Kidney (tissue), 14 donors: ENCODE data around the gene FGGY. TPM values are rescaled to one million over a fixed set of nuclear protein-coding genes. Genes with fewer than 3 reads are reported as not detected.

Experiments
- DNase-seq, 5 donors: peaks; one replicate each; pipeline ENCODE4 v3.0.0-alpha.2; 2013 to 2020
- FAIRE-seq: peaks from 2 replicates; lab custom pipeline; 2012; peaks lifted over from hg19 to GRCh38; lab: Jason Lieb, UNC
- H3K27ac ChIP-seq, 2 donors: one replicate each; pipeline ENCODE4 v1.7.0; 2013; ENCODE audit warnings: low read depth in 2 of 2, low read length in 2 of 2, inconsistent platforms in 1 of 2
- H3K27me3 ChIP-seq: one replicate; pipeline ENCODE4 v1.7.1; 2013; ENCODE audit warnings: low read length, inconsistent platforms; ENCODE audit not compliant: control insufficient read depth, insufficient read depth
- H3K36me3 ChIP-seq, 3 donors: one replicate each; pipeline versions ENCODE4 v1.7.0 to v1.7.1; 2013; ENCODE audit warnings: low read length in 3 of 3, control low read depth in 1 of 3, inconsistent platforms in 1 of 3; ENCODE audit not compliant: insufficient read depth in 3 of 3, control insufficient read depth in 2 of 3
- H3K4me1 ChIP-seq, 3 donors: one replicate each; pipeline versions ENCODE4 v1.7.0 to v1.7.1; 2013; ENCODE audit warnings: low read length in 3 of 3, inconsistent platforms in 1 of 3, low read depth in 1 of 3; ENCODE audit not compliant: control insufficient read depth in 2 of 3, insufficient read depth in 2 of 3
- H3K4me3 ChIP-seq, 3 donors: one replicate each; pipeline versions ENCODE4 v1.7.0 to v1.8.1; 2013; ENCODE audit warnings: low read length in 3 of 3, control low read depth in 1 of 3, inconsistent platforms in 1 of 3
- H3K9ac ChIP-seq, 3 donors: one replicate each; pipeline versions ENCODE4 v1.7.0 to v1.7.1; 2013; ENCODE audit warnings: low read length in 3 of 3, control low read depth in 1 of 3, inconsistent platforms in 1 of 3
- H3K9me3 ChIP-seq, 3 donors: one replicate each; pipeline versions ENCODE4 v1.7.0 to v1.7.1; 2013; ENCODE audit warnings: low read length in 3 of 3, control low read depth in 1 of 3, inconsistent platforms in 1 of 3; ENCODE audit not compliant: control insufficient read depth in 2 of 3, insufficient read depth in 1 of 3
- intact Hi-C: fragments of 100-400 bp; cut with DNase I; formaldehyde crosslinking; loops from one replicate; pipeline ENCODE4 v1.11.1; 2022
- polyA plus RNA-seq: library from polyadenylated mRNA; stranded (reverse); fragments of 350-450 nt; fragmentation: Illumina TruSeq; extraction: RNeasy Lipid Tissue Mini Kit (QIAGEN cat#74804); gene quantifications from one replicate; pipeline ENCODE4 v1.2.3, GENCODE V29; 2014; ENCODE audit warnings: low read depth, low replicate concordance; ENCODE audit not compliant: insufficient read depth
- total RNA-seq: library from RNA; stranded (reverse); fragmentation: NEBNext Ultra II Directional; extraction: Animal tissue kit (Norgen Biotek cat#: 25700); gene quantifications from one replicate; pipeline ENCODE4 v1.2.1, GENCODE V29; 2021
- TF ChIP-seq, protein P1 (sequence below): IDR thresholded peaks from 3 replicates; pipeline ENCODE4 v1.5.1; 2012; ENCODE audit warnings: mild to moderate bottlenecking, moderate library complexity, borderline replicate concordance; ENCODE audit not compliant: insufficient read depth; ENCODE audit errors: extremely low read depth
- donor health status: control.
- donor health status: control.
- donor health status: control.
- donor health status: control.
- donor health status: control.
- donor health status: DM: yes; HTN: yes; CAD: no.
- donor health status: Normal renal cell carcinoma (clear cell type).

Gene FGGY
- total and polyA plus RNA-seq, 2 donors from 2014 or later: 11.2 to 31.0 TPM

DNA sequence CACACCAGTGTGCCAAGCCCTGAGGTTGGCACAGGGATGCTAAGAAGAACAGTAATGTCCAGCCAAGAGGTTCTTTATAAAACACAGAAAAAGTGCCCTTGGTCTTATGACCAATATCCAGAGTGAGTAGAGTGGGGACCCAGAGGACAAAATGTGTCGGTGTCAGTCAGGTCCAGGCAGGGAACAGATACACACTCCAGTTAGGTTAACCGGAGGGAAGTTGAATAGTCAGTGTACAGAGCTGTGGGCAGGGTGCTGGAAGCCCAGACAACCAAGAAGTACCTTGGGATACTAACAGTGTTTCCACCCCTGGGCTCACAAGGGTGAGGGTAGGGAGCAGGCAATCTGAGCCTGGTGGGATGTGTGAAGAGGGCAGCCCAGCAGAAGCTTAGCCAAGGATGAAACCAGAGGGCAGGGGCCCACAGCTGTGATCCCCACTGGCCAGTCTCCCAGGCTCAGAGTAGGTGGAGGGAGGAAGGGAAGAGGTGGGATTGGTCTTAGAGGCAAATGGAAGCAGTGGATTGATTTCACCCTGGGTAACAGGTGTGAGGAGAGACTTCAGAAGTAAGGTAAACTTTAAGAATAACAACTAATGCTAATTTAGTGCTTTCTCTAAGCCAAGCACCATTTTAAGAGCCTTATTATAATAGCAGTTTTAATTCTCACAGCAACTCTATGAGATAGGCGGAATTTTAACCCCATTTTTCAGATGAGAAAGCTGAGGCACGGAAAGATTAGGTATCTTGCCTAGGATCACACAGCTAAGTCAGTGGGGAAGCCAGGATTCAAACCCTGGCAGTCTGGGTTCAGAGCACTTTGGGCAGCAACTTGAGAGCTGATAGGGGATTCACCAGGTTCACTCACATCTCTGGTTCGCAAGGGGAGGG is 374.4 kb downstream of the FGGY start:
- peaks cover 0 to 7% (median 2%) of the 10 kb centered on the region in 3 donors for H3K4me1 ChIP-seq
- no peak for FAIRE-seq
- H3K9ac ChIP-seq: no peak overlapping the region
- TF ChIP-seq, protein P1, sequence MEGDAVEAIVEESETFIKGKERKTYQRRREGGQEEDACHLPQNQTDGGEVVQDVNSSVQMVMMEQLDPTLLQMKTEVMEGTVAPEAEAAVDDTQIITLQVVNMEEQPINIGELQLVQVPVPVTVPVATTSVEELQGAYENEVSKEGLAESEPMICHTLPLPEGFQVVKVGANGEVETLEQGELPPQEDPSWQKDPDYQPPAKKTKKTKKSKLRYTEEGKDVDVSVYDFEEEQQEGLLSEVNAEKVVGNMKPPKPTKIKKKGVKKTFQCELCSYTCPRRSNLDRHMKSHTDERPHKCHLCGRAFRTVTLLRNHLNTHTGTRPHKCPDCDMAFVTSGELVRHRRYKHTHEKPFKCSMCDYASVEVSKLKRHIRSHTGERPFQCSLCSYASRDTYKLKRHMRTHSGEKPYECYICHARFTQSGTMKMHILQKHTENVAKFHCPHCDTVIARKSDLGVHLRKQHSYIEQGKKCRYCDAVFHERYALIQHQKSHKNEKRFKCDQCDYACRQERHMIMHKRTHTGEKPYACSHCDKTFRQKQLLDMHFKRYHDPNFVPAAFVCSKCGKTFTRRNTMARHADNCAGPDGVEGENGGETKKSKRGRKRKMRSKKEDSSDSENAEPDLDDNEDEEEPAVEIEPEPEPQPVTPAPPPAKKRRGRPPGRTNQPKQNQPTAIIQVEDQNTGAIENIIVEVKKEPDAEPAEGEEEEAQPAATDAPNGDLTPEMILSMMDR: no peak
- H3K9me3 ChIP-seq: no peaks in the 10 kb centered on the region
- H3K36me3 ChIP-seq: peaks cover 0 to 3% (median 0%) of the 10 kb centered on the region in 3 donors
- H3K27me3 ChIP-seq: no peaks in the 10 kb centered on the region
- DNase-seq: no peak
- no peak overlapping the region for H3K4me3 ChIP-seq
- intact Hi-C loops: no loop called here
- no peak overlapping the region for H3K27ac ChIP-seq

DNA sequence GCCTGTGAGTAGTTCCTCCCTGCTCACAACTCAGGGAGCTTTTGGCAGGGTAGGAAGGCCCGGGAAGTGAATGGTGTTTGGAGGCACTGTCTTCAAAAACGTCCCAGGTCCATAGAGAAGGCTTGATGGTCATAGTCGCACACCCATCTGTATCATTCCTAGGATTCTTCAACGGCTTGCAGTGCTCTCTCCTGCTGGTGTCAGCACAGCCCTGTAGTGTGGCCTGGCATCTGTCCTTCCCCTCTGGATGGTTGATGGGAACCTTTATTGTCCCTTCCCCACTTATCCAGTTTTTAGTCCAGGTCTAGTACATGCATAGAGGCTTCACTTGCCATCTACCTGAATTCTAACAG is 375.0 kb downstream of the FGGY start:
- H3K27me3 ChIP-seq: no peaks in the 10 kb centered on the region
- FAIRE-seq: no peak
- no peak overlapping the region for H3K4me3 ChIP-seq
- H3K4me1 ChIP-seq: peaks cover 0 to 7% (median 2%) of the 10 kb centered on the region in 3 donors
- intact Hi-C loops: no loop called here
- no peak overlapping the region for H3K27ac ChIP-seq
- no peak overlapping the region for H3K9ac ChIP-seq
- DNase-seq: no peak
- H3K36me3 ChIP-seq: peaks cover 0 to 3% (median 0%) of the 10 kb centered on the region in 3 donors
- TF ChIP-seq, protein P1: no peak
- H3K9me3 ChIP-seq: no peaks in the 10 kb centered on the region

DNA sequence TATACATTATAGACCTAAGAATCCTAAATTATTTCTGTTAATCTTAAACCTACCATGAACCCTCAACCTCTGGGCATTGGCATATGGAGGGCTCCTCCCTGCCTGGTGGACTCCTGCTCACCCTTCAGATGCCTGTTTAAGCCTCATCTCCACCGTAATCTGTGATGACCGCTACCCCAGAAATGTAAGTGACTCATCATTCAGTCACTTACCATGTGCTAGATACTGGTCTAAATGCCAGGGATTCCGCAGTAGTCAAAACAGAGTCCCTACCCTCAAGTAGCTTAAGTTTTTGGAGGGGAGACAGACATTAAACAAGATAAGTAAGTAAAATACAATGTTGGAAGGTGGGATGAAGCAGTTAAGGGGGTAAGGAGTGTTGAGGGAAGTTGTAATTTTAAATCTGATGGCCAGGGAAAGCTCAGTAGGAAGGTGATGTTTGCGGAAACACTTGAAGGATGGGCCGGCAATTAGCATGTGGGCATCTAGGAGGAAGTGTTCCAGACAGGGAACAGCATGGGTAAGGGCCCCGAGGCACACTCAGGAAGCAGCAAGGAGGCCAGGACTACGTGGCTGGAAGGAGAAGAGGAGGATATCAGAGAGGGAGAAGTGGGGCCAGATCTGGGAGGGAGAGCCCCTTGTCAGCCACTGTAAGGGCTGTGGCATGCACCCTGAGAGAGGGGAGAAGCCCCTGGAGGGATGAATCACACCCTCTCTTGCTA is 376.1 kb downstream of the FGGY start:
- peaks cover 0 to 7% (median 3%) of the 10 kb centered on the region in 3 donors for H3K4me1 ChIP-seq
- no peak for FAIRE-seq

More for the DNA sequence above, 376.1 kb downstream of the FGGY start:
- intact Hi-C loops: no loop called here
- Histone ChIP-seq H3K27ac (no peak overlapping the region), H3K4me3 (no peak overlapping the region), H3K36me3 (no peaks in the 10 kb centered on the region), H3K9ac (no peak overlapping the region), H3K27me3 (no peaks in the 10 kb centered on the region), H3K9me3 (no peaks in the 10 kb centered on the region)
- TF ChIP-seq, protein P1: no peak
- no peak for DNase-seq
